DMS 273 (cell line): ENCODE data around the gene ATP8A2.

Experiments used
- DNase-seq: peaks from one replicate; lab custom pipeline; 2025; ENCODE audit not compliant: unreplicated experiment; lab: John Stamatoyannopoulos, UW

The ATP8A2 gene

DNA sequence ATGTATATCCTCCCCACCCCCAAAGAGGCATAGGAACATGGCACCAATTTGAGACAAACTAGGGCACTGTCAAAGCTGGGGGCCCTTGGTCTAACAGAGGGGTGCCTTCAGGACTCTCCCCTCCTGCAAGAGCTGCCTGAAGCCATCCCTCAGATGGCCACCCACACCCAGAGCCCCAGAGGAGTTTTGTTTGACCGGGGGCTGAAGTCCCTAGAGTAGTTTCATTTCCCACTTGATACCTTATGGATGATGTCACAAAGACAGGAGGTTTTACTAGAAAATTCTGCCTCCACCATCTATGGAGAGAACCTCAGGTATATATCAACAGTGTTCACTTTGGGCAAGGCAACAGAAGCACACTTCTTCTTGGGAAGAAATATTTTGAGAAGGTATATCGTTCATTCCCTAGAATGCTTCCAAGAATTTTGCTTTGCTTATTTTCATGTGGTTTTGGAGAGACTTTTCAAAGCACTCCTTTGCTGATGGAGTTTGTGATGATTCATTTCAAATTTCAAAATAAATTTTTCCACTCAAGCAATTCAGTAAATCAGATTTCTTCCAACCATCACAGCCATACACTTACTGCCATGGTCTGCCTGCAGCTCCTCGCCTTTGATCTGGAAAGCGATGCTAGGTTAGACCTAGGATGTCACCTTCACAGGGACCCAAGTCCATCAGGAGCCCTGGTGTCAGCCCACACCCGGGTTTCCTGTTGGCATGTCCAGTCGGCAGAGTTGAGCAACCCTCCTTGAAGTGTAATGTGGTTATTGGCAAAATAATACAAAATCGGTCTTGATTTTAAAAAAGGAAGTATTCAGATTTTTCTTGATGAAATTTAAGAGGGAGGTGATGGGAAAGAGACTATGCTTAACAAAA, 473.0 kb downstream of the ATP8A2 start:
- no peak for DNase-seq

DNA sequence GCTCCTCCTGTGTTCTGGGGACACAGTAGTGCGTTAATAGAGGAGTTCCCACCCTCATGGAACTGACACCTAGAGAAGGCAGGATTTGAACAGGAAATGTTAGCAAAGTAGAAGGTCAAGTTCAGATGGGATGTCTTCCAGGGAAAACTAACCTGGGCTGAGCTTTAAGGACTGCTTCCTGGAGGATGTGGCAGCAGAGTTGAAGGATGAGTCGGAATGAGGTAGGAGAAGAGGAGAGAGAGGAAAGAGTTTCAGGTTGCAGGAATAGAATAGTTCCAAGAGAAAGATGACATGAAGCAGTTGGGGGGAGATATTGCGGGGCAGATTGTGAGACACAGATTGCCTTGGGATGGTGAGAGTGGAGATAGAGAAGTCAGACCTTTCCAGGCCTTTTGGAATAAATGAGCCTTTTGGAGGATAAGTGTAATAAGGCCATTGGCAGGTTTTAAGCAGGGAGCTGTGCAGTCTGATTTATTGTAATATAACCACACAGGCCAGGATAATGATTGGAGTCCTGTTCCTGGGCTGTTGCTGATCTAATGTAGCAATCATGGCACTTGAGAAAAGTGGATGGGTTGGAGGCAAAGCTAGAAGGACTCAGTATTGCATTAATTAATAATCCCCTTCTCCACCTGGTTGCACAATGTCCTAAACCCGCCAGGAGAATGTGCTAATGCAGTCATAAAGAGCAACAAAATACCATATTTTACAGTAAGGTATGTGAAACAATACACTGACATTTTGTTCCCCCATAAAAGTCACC, 474.6 kb downstream of the ATP8A2 start:
- DNase-seq = no peak

DNA sequence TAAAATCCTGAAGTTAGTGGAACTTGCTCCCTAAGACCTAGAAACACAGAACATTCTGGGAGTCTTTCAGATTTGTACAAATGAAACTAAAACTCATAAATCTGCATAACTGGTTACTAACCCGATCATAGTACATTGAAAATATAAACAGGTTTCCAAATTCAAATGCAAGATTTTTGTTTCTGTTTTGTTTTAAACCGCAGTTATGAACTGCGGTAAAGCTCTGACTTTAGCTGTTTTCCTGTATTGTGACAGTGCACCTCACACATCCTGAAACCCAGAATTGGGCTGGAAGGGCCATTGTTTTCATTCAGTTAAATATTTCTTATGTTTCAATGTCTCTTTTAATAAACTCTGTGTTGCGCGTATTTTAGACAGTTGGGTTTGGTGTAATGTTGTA, 475.4 kb downstream of the ATP8A2 start:
- DNase-seq = no peak

DNA sequence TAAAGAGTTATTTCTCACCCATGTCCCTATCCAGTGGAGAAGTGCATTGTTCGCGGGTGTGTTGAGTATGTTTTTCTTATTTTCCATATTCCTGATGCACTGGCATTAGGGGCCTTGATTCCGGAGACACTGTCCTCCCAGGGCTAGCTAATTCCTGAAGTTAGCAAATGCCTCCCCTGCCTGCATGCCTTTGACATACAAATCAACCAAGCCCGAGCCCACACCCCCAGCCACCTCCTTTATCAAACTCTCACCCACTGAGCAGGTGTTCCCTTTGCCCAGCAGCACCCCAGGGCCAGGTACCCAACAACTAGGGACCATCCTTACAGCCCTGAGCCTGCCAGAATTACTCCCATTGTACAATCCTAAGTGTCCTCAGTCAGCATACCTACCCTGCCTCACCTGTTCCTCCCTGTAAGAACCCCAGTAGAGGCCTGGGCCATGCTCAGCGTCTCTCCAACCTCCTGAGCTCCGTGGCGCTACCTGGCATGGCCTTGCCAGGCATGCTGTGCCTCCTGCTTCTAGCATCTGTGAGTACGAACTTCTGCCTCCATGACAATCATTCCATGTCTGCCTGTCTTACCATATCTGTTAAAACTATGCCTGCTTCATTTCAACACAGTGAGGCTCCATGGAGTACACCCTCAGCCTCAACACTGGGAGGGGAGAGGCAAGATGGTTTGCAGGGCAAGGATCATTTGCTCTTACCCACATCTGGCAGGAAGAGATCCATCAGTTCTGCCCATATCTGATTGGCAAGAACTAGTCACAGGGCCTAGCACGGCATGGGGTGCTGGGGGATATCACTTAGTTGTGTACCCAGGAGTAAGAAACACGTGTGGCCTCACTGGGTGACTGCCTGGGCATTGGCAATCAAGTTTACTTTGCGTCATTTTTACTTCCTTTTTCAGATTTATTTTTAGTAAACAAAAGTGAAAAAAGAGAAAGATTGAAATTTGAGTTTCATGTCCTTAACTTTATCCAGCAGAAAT, 476.2 kb downstream of the ATP8A2 start:
- DNase-seq = no peak

DNA sequence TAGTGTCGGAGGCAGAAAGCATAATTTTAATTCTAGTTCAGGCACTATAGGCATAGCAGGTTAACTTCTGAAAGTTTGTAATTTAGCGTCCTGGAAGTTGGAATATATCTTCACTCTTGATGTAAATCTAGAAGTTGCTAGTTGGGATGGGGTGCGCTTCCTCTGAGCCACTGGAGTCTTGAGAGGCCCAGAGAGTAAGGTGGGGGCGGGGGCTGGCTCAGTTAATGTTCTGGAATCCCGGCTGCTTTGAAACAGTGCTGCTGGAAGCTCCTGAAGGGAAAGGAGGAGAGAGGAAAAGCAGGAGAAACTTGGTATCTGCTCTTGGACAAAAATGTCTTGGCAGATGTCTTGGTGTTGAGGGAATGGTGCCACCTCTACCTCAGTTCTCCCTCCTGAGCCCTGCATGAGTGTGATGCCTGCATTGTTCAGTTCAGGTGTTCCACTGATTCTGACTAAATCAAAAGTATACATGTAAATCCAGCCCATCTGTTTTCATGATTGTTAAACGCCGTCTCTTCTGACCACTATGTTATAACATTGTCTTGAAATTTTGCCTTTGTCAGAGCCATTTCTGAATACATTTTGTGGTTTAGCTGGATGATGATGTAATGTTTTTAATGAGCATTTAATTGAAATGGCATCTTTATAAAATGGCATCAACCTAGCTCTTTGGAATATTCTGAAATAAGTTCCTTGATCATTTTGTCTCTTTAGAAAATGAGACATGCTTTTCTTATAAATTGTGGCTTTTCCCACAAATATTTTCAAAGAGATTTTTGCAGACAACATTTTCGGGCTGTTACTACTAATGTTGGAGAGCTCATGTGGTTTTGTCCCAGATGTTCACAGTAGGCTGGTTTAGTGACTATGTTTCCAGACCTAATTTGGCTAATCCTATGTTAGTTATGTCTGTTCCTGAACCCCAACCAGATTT, 477.3 kb downstream of the ATP8A2 start:
- no peak for DNase-seq

DNA sequence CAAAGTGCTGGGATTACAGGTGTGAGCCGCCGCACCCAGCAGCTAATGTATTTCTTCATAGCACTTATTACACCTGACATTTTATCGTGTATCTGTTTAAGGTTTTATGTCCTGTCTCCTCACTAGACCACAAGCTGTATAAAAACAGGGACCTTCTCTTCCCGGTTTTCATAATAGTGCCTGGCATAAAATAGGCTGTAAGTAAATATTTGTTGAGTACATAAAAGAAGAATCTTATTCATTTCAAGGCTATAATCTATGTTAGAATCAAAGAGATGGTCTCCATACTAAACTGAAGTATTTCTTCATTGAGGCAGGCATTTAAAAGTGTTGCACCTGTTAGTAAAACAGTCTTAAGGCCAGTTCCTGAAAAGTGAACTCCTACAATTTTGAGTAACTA, 486.1 kb downstream of the ATP8A2 start:
- DNase-seq = no peak

DNA sequence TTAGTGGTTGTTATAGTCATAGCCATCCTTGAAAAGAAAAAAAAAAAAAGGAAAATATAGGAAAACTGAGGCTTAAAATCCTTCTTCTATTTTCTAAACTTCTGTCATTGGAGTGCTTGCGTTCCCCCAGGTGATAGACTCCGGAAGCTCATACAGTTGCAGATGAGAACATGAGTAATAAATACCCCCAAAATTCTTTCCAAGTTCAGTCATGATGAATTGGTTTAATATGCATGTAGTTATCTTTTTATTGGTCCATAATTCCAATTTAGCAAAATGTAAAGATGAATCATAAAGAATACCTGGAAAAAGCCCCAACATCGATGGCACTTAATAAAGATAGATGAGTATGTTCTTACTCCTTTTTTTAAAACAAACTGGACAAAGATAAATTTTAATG, 487.8 kb downstream of the ATP8A2 start:
- no peak for DNase-seq

DNA sequence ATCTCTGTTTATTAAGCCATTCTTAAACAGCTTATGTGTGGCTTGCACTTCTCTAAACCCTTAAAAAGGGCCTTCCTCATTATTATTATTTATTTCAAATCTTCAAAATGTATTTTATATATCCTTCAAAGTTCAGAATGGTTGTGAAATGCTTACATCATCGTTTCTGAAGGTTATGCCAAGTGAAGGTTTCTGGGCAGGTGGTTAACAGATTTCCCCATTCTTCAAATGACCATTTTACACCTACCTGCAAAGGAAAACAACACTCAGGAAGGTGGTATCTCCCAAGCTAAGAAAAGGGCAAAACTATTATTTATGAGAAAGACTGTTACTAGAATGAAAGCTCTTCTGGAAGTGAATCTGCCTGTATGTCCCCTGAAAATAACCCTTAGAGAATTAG, 488.5 kb downstream of the ATP8A2 start:
- no peak for DNase-seq

DNA sequence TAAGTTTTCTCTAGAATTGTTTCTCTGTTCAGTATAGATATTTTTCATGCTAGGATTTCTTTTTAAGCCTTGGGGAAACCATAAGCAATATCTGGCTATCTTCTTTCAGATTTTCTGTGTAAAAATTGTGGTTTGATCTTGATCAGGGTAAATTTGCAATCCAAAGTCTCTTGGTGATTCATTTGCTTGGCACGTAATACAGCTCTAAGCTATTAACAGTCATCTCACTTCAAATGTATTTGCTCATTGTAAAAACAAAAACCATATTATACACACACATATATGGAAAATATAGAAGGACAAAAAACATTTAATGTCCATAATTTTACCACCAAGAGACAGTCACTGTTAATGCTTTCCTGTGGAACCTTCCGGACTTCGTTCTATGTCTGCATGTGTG, 489.1 kb downstream of the ATP8A2 start:
- DNase-seq = no peak

DNA sequence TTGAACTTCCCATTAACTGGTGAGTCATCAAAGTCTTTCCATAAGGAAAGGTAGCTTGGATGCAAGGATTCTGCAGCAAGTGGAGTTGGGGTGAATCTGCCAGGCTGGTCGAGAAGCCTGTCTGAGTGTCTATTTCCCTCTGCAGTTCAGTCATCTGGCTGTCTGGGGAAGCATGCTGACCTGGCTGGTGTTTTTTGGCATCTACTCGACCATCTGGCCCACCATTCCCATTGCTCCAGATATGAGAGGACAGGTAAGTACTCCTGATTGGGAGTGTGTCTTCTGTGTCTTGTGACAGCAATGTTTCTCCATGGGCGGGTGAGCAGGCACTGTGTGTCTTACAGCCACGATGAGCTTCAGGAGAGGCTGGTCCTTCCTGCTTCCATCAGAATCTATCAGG, 490.4 kb downstream of the ATP8A2 start:
- no peak for DNase-seq

DNA sequence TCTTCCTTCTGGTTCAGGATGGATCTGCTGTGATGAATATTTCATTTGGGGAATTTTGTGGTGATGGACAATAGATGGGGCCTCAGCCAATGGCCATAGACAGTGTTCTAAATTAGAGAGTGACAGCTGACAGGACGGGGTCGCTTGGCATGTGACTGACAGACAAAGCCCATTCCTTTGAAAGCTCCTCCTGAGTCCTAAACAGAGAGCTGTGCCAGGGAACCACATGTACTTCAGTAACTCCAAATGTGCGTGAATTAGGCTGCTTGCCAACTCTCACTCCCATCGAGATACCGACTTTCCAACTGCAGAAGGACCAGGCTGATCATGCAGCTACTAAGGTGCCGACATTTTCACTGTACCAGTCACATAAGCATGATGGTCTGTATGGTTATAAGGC, 492.3 kb downstream of the ATP8A2 start:
- no peak for DNase-seq

DNA sequence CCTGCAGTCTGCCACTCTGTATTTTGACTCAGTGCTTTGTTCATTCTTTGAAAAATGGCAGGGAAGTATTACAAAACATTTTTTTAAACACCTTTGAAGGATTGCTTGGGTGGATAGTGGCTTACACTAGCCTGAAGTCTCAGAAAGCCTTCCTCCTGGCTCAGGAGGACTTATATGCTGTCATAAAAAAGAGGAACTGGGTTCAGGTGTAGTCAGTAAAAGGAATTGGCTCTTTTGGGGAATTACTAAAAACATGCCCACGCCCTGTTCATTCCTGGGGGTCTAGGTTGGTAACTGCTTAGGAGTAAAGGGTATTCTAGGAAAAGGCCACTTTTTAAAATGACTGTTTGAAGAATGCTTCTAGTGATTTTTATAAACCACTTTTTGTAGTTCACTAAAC, 493.2 kb downstream of the ATP8A2 start:
- DNase-seq = no peak

DNA sequence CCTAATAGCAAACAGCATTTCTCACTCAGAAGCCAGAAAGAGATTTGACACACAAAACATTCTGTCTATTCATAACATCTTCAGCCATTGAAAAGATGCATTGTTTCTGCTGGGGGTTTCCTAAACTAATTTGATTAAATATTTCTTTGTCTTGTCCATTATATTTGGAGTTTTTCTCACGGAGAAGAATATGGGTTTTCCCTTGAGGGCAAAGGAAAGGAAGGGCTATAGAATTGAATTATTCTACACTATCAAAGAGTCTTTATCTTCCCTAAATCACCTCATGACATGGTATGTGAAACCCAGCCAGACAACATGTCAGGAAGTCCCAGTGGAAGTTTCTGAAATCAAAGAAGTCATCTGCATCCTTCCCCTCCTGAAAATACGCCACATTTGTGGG, 493.6 kb downstream of the ATP8A2 start:
- no peak for DNase-seq

DNA sequence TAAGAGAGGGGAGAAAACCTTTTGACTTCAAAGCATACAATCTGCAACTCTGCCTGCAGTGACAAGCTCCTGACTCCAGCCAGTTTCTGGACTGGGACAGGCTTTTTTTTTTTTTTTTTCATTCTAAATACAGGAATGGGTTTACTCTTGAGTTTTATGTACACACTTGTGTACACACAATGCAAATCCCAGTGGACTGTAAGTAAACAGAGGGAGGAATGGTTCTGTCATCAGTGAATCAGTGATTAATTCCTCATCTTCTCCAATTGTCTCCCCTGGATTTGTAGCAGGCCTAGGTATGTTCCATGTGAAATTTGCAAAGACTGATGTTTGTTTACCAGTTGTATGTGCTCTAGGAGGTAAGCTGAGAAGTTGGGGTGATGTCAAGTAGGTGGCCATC, 495.3 kb downstream of the ATP8A2 start:
- DNase-seq = no peak

DNA sequence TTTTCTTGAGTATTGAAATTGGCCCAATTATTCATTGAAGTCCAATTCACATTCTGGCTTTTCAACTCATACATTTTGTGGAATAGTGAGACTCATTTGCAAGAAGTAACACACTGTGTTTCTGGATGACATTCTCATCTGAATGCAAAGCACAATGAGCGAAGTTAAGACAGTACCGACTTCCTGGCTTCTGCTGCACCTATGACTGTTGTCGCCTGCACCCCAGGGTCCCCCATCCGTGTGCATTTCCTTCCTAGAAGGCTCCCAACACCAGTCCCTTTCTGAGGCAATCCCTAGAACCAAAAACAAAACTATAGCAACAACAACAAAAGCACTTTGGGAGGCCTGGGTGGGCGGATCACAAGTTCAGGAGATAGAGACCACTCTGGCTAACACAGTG, 496.7 kb downstream of the ATP8A2 start:
- DNase-seq = no peak

DNA sequence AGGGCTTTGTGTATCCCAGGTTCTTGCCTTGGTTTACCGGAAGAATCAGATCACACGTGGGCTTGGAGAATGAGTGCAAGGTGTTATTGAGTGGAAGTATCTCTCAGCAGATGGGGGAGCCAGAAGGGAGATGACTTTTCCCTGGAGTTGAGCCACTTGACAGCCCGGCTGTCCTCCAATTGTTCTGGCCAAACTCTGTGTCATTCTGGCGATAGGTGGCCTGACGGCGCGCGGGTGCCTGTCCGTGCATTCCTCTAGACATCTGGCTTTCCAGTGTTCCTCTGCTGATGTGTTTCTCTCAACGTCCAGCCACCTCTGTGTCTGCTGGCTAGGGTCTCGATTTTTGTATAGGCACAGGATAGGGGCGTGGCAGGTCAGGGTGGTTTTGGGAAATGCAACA, 498.2 kb downstream of the ATP8A2 start:
- DNase-seq = no peak

DNA sequence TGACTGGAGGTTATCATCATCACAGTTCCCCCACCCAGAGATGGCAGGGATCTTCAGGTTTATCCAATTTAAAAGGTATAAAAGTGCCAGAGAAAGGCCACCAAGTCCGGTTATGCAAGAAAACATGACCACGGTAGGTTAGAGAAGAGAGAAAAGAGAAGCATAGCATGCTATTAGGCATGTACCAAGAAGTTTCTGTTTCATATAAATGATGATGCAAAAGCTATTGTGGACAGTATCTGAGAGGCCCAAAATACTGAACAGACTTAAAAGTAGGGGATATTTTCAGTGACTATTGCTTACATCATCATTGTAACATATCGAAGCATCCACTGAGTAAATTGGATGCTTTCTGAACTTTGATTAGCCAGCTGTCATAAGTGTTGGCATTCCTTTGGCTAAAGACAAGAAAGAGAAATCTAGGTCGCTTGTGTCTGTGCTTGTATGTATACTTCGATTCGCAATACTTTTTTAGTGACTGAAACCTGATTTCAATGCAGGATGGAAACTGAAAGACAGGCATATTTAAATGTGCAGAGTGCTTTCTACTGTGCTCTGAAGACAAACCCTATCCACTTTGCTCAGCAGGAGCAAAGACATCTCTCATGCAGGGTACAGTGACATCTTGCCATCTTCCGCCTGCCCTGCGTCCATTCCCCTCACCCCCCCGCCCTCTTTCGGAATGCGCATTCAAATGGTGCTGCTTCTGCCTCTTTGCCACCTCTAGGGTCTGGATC, 499.8 kb downstream of the ATP8A2 start:
- no peak for DNase-seq

DNA sequence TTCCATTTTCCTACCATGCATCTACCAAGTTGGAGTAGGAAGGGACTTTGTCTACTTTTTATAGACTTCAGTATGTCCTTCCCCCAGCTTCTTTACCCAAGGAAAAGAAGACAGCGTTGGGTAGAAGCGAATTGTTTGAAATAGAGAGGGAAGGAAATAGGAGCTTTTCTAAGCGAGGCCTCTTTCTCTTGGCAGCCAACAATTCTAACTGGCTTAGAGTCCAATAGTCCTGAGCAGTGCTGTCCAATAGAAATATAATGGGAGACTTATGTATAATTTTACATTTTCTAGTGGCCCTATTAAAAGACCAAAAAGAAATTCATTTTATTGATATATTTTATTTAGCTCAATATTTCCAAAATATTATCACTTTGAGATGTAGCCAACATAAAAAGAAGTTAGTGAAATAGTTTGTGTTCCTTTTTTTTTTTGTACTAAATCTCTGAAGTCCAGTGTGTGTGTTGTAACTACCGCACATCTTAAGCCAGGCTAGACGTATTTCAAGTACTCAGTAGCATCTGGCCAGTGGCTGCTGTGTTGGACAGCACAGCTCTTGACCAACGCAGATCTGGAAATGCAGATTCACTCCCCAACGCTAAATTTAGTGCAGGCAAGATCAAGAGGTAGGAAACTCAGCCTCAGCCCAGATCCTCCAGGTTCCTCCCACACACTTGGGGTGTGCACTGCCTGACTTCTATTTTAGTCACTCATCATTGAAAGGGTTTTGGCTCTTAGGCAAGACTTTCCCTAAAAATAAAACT, 500.9 kb downstream of the ATP8A2 start:
- DNase-seq = no peak

DNA sequence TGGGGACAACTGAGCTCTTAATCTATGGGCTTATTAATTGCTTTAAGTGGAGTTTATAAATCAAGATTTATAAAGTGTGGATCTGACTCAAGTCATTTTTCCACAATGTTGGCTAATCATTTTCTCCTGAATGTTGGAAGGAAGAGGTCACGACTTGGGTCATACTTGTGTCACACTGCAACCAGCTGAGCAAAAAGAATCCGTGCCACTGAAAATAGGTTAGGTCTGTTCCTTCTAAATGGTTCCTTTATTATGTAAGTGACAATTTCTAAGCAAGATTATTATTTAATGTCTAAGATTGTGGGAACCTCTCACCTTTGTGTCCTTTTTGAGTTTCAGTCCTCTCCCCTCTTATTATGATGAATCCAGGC, 501.5 kb downstream of the ATP8A2 start:
- no peak for DNase-seq
